22Rv1 (cell line): Measurements from ENCODE around the gene RPUSD1.

Source experiments
- CTCF ChIP-seq: fragments of 450-650 bp; IDR thresholded peaks from 2 replicates; pipeline ENCODE4 v1.5.1; 2017; ENCODE audit warnings: mild to moderate bottlenecking
- ZFX ChIP-seq: fragments of 450-650 bp; IDR thresholded peaks from 2 replicates; pipeline ENCODE4 v1.6.1; 2017; ENCODE audit warnings: antibody characterized with exemption, borderline replicate concordance

- TF ChIP-seq CTCF (no peak), ZFX (no peak)
Observed at GRCh38 chr16:774086-775001, 13.8 kb downstream of the RPUSD1 start.
